Measurements from ENCODE around the gene ADAMTS8.

ADAMTS8 gene

DNA sequence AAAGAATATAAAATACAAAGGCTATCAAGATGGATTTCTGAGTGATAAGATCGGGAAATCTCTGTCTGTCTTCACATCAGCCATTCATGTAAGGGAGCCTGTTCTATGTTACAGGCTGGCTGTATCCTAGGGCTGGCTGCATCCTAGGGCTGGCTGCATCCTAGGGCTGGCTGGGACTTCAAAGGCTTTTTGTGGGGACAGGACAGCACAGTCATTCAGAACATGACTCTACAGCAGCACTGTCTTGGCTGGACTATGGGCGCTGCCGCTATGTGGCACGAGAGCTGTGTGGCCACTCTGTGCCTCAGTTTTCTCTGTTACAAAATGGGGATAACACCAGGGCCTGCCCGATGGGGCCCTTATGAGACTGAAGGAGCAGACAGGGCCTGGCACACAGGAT, 10.2 kb downstream of the ADAMTS8 start:
- no peak for DNase-seq

DNA sequence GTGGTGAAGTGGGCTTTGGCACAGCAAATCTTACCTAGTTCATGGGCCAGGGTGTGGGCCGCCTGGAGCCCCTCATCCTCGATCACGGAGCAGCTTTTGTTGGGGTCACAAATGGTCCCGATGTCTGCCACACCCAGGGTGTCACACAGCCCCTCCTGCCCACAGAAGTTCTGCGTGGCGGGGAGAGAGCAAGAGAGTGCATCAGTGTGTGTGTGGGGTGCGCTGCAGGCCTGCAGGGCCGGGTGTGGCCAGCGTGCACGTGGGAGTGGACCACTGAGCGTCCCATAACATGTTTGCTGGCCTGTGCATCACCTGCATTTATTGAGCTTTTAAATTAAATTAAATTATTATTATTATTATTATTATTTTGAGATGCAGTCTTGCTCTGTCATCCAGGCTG, 11.5 kb downstream of the ADAMTS8 start:
- no peak for DNase-seq

DNA sequence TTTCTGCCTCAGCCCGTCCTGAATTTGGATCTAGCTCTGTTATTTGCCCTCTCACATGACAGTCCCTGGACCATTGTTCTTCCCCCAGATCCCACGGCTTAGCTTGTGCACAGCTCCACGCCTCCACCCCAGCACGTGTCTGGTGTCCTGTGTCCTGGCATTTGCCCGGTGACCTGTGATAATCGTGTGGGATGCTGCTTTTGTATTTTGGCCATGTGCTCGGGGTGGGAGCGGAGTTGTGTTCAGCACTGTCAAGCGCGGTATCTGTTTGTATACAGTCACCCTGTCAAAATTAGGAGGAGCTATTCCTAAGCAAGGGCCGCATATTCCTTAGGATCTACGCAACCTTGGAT, 11.9 kb downstream of the ADAMTS8 start:
- DNase-seq, result no peak

DNA sequence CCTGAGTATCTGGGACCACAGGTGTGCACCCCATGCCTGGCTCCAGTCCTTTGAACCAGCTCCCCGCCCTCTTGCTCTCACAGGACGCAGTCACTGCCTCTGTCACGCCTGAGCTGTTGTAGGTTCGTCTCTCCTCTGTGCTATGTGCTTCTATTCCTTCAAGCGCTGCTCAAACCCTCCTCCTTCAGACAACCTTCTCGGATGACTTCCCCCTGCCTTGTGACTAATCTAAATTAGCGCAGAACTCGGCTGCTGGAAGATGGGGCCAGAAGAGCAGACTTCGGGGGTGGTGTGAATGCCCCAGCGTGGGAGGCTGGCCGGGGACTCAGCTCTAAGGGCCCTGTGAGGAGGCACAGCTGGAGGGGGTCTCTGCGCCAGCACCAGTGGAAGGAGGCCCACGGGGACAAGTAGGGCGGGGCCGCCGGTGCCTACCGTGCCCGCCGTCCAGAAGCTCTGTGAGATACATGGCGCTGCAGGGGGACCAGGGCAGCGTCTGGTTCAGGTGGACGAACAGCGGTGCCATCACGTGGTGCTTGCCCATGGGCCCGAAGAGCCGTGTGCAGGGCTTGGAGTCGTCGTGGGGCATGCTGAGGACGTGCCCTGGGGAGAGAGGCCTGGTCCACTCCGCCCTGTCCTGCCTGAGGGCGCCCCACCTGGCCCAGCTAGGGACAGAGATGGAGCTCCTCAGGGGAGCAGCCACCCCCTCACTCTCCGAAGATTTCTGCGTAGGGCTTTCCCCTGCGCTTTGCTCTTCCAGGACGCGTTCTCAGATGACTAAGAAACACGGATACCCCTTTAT, 12.5 kb downstream of the ADAMTS8 start:
- no peak for DNase-seq

DNA sequence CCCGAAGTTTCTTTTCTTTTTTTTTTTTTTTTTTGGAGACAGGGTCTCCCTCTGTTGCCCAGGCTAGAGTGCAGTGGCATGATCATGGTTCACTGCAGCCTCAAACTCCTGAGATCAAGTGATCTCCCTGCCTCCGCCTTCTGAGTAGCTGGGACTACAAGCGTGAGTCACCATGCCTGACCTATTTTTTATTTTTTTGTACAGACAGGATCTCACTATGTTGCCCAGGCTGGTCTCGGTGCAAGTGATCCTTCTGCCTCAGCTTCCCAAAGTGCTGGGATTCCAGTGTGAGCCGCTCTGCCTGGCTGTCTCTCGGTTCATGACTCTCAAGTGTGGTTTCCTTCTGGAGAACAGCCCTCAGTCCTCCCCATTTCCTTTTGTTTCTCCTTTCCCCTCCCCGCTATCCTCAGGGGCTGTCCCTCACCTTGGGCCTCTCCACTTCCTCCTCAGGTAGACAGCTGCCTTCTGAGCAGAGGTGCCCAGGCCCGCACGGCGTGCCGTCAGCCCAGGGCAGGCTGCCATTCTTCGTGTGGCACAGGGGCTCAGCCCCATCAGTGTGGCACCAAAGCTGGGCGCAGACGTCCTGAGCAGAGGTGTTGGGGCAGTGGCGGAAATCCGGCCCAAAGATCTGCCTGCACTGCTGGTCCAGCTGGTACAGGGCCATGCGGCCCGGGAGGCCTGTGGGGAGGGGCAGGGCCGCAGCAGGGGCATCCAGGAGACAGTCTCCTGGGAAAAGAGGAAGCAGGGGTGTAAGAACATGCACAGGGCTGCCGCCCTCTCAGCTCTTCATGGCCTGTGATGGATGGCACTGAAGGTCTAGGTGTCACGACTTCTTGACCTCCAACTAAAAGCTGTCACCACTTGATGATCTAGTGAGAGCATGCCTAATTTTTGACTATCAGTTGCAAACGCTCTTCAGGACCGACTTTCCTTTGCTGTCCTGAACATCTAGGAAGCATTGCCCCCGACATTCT, 14.0 kb downstream of the ADAMTS8 start:
- no peak for DNase-seq

DNA sequence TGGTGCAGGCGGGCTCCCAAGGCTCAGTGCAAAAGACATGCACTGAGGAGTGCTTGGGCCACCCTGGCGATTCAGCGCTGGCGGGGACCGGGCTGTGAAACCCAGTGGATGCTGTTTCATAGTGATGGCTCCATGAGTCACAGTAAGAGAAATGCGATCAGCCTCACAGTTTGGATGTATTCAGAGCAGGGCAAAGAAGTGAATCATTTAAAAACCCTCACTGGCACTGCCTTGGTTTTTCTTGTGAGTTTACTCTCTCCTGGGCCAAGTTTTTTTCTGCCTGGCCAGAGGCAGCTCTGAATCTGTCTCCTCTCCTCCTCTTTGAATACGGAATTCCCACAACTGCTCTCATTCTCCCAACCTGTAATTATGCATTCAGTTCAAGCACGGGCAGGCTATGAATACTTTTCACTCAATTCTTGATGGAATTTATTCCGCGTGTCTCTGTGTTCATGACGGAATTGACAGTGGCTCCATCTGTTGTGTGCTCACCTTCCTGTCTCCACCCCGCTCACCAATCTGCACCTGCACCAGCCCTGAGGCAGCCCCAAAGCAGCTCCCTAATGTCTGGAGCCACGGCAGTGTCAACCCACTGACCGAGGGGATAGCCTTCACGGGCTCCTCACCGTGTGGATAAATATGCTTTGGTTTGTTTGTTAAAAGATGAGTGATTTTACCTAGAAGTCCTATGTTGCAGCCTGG, 14.9 kb downstream of the ADAMTS8 start:
- no peak for DNase-seq

DNA sequence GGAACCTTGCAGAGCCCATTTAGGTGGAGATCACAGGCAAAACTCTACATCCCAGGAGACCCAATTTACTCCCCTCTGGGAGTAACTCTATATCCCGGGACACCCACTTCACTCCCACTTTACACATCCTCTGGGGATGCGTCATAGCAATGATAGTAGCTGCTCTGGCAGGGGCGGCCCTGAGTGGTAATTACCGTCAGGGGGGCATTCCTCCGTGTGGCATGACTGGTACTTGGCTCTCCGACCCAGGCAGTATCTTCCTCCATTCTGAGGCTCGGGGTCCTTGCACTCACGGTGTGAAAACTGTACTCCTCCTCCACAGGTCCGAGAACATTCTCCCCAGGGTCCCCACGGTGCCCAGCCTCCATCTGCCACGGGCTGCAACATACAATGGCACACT, 17.2 kb downstream of the ADAMTS8 start:
- no peak for DNase-seq

DNA sequence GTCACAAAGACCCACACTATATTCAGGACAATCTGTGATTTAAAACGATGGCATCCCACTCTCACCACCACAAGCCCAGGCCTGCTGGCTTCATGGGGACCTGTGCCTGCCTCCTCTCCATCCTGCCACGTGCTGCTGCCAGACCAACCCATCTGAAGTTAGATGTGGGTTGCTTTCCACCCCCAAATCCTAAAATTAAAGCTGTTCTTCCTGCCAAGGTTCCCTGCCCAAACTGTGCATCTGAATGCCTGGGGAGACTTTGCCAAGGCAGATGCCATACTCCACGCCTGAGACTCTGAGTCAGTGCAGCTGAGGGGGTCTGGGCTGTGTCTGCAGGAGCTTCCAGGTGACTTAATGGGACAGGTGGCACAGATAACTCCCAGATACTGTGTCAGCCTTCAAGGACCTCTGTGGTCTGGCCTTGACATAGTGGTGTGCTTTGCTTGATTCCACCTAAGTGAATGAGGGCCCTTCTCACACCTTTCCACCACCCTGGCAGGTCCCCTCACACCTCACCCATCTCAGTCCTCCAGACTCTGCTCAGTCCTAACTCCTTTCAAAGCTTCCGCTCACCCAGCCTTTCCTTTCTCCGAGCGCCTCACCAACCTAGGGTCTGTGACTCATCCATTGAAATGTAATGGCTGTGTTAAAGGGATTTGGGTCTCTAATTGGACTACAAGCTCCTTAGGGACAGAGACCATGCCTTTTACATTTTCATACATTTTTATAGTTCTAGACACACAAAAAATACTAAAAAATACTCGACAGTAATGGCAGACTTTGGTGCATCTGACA, 18.6 kb downstream of the ADAMTS8 start:
- no peak for DNase-seq

DNA sequence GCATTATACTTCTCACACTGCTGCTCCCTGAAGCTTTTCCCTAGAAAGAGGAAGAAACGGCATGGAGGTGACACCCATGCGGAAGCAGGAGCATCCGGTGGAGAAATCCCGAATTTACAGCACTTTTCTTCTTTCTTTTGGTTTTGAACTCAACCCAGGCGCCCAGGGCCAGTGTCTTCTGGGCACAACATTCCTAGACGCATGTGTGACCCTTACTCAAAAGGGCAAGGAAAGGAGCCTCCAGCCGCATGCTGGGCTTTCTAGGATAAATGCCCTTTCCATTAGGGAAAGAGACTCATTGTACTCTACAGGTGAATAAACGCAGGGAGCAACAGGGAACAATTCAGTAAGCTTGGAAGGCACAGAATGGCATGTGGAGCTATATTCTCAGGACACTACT, 19.5 kb downstream of the ADAMTS8 start:
- no peak for DNase-seq

DNA sequence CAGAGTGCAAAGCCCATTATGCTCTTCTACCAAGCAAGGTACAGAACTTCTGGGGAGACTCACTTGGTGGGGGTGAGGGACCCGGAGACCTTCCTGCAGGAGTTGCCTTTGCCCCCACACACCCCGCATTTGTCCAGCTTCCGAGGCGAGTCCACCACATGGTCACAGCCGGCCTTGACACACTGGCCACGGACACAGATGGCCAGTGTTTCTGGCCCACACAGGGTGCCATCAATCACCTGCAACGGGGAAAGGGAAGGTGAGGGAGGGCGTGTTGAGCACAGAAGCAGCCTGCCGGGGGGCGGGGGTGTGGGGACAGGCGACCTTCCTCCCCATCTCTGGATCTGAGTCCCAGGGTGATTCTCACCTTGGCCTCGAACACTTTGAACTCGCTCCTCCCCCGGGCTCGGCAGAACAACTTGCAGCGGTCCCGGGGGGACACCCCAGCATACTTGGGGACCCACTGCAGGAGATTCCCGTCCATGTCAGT, 20.0 kb downstream of the ADAMTS8 start:
- DNase-seq, result no peak

DNA sequence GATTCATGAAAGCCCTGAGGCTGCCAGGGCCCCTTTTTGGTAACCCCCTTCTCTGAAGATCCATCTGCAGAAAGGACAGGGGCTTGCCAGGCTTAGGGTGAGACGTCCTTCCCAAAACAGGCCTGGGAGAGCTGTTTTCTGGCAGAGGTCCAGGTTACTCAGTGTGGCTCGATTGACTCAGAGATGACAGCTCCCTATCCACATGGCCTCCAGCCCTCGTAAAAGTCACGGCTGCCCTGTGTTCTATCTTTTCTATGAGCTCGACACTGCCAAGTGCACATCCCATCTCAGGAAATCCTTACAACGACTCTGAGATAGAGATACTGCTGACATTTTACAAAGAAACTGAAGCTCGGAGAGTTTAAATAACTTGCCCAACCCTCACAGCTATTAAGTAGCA, 20.4 kb downstream of the ADAMTS8 start:
- no peak for DNase-seq

DNA sequence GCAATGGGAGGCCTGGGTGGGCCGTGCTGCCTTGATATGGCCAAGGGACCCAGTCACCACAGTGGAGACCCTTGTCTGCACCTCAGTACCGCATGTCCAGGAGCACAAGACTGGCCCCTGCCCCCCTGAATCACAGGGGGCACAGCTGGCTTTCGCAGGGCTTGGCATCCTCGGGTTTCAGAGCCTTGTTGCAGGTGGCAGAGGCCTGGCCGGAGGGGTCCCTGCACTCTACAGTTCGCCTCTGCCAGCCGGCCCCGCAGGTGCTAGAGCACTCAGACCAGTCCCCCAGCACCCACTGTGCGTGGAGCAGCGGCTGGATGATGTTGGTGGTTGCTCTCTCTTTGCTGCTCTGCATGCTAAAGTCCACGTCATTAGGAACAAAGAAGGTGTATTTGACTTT, 23.0 kb downstream of the ADAMTS8 start:
- no peak for DNase-seq

DNA sequence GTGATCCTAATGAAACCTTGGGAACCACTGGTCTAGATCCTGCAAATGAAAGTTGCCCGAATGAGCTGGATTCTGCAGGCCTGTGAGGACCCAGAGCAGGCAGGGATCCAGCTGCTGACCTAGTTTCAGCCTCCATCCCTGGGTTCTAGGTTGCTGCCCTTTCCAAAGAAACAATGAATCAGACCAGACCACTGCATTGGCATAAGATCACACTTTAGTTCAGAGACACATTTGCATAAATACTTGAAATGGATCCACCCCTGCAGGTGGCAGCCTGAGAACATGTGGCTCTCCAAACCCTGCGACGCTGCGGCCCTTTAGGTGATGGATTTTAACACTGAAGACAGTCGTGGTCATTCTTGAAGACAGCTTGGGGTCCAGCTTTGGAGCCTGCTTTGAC, 23.7 kb downstream of the ADAMTS8 start:
- DNase-seq, result no peak

DNA sequence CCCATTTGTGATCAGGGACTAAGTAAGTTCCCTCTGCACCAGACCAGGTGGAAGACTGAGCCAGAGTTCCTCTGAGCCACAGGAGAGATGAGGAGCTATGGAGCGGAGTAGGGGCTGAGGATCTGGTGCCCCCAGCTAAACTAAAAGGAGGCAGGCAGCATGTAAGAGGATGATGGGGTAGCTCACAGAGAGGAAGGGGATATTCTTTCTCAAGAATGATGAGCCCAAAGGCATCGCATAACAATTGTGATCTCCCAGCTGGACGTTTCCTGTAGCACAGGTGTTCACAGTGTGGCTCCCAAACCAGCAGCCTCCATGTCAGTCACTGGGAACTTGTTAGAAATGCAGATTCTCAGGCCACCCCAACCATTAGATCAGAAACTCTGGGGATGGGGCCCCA, 24.4 kb downstream of the ADAMTS8 start:
- DNase-seq, result no peak

DNA sequence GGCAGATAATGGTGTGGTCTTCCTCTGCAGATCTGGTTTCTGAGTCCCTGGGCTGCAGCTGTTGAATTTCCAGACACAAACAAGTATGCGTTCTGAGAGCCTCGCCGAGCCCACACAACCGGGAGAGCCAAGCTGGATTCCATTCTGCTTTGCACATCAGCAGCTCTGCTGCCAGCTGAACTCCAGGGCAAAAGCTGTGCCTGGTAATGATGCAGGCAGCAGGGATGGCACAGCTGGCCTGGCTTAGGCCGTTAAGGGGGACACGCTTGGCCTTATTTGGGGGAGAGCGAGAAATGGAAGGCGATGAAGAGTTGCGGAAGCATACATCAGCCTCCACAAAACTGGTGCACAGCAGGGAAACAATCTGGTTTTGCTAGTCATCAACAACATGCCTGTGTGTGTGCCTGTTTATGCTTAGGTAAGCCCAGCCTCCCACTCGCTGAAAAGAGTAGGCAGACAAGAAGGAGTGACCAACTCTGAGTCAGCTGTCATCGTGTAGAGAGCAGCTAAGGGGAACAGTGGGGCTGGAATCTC, 25.1 kb downstream of the ADAMTS8 start:
- DNase-seq, result no peak

DNA sequence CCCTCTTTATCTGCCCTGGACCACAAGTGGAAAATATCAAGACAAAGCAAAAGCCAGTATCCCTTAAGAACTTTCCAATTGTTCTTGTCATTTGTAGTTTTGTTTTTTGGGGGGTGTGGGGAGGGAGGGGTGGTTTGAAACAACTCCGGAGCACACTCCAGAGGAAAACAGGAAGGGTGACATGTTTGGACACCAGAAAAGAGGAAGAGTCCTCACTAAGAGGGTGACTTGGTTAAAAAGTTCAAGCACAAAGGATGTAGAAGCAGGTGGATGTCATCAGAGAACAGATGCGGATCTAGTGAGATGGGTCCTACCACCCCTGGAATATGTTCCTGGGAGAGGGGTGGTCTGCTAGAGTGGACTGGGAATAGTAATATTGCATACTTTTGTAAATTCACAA, 25.8 kb downstream of the ADAMTS8 start:
- DNase-seq, result no peak

DNA sequence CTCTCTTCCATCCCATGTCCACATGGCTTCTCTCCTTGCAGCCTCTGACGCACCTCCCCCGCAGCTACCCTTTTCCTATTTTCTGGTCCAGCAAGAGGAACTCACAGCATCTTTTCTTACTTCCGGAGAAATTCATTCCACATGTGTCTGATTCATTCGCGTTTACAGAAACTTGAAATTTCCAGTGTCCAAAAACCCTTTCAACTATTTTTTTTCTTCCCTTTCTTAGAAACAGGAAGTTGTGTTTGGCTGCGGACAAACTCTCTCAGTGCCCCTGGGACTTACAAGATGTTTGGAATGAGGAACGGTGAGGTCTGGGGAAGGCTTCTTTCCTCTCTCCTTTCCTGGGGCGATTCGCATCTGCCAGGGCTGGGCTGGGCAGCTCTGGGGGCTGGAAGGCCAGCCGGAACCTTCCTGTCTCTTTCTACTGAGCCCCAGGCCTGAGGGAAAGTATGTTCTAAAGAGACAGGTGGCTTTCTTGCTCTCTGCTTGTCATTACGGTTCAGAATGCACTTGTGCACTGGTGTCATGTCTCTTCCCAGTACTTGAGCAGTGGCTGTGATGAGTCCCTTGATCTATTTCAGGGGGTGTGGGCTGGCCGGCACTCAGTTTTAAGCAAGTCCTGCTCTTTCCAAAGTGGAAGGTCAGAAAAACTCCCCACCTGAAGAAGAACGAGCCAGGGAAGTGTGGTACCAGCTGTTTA, 27.5 kb downstream of the ADAMTS8 start:
- DNase-seq, result no peak

DNA sequence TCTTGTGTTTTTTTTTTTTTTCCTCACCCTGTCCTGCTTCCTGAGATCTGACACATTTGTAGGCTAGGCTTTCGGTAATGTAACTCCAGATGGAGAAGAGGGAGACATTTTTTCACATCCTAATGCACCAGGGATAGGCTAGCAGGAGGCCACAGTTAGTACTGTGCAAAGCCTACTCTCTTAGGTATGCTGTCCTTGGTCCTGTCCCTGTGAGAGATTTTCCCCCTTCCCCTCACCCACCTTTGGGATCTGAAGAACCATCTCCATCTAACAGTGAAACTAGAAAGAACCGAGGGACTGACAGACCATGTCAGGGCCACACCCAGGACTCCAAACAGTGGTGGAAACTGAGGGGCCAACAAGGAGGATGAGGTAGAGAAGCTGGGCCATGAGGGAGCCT, 29.2 kb downstream of the ADAMTS8 start:
- DNase-seq, result no peak

DNA sequence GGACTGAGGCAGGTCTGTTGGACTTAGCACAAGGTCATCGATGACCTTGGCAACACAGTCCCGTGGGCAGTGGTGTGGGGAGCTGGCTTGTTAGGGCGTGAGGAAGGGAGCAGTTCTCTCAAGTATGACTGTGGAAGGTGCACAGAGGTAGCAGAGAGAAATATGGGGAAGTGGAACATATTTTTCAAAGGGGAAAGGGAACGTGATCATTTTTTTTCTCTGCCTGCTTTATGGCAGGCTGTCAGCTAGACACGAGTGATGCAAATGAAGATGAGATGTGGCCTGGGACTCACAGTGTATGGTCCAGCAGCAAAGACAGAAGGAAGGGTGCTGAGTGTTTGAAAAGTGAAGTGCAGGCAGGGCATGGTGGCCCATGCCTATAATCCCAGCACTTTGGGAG, 30.6 kb downstream of the ADAMTS8 start:
- no peak for DNase-seq

DNA sequence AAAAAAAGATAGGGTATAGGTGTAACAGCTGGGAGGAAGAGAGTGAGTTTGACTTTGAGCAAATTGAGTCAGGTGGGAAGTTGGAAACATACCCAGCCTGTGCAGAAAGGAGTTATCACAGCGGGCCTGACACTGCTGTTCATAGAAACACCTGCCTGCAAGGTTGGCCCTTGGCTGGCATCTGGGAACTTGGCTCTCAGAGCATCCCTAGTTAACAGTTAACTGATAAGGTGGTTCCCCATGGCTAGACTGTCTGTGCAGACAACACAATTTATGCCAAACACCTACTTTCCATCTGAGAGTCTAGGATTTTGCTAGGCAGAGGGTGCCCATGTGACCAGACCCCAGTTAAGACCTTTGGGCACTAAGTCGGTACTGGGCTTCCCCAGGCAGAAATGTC, 31.4 kb downstream of the ADAMTS8 start:
- DNase-seq, result no peak

DNA sequence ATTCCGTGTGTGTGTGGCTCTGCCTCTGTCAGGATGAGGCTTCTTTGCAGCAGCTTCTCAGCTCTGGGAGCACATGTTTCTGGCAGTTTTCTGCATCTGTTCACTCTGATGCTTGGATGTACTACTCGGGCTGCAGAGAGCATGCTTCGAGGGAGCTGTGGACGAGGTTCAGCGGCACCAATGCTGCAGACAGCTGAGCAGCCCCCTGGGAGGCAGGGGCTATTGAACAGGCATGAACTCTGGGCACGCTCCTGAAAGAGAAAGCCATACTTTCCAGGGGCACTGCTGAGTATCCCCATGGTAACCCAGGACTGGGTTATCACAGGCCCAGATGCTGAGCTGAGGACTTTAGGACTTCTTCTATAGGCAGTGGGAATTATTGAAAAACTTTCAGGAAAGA, 33.8 kb downstream of the ADAMTS8 start:
- no peak for DNase-seq

DNA sequence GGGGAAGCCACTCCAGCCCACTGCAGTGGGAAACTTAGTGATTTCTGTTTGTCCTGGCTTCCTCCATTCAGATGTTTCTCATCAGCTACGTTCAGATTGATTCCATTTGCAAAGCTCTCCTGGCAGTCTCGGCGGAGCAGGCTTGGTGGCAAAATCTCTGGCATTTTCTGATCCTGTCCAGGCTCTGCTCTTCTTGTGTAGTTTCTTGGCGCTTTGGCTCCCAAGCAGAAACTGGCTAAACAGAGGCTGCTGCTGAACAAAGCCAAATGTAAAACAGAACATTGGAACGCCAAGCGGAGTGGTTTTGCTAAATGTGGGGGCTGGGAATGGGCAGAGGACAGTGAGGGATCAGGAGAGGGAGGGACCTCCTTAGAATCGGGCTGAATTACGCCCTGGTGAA, 36.7 kb downstream of the ADAMTS8 start:
- no peak for DNase-seq
